HG03460 (cell line): ENCODE data around the gene MGAT1.
"Not testable (repeated sequence)": the region's sequence is repeated elsewhere in the genome, so short reads cannot be mapped to it uniquely, and the experiment has no call there.

Experiments used
- ATAC-seq: cut with Tn5 transposase; IDR thresholded peaks from one replicate; pipeline ENCODE4 v1.9.1; 2021; ENCODE audit not compliant: unreplicated experiment

MGAT1 gene

GRCh38 chr5:180802325-180803180, at the start of gene MGAT1:
Gene MGAT1 (minus strand): TSS chr5:180802806. CDS start chr5:180792971, 9,835 bp downstream.
- ATAC-seq, result peak; percentile 35

GRCh38 chr5:180850434-180851078, 48.0 kb upstream of the MGAT1 start:
- ATAC-seq, result no peak

GRCh38 chr5:180849827-180850226, 47.2 kb upstream of the MGAT1 start:
- ATAC-seq, result no peak

DNA sequence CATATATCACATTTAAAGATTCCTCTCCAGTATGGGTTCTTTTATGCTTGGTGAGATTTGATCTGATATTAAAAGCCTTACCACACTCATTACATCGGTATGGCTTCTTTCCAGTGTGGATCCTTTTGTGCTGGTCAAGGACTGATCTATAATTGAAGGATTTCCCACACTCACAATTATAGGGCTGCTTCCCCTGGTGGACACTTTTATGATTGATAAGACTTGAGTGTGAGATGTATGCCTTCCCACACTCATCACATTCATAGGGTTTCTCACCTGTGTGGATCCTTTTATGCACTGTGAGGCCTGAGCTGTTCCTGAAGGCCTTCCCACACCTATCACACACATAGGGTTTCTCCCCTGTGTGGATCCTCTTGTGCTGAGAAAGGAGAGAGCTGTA, 46.3 kb upstream of the MGAT1 start:
- ATAC-seq, result no peak

DNA sequence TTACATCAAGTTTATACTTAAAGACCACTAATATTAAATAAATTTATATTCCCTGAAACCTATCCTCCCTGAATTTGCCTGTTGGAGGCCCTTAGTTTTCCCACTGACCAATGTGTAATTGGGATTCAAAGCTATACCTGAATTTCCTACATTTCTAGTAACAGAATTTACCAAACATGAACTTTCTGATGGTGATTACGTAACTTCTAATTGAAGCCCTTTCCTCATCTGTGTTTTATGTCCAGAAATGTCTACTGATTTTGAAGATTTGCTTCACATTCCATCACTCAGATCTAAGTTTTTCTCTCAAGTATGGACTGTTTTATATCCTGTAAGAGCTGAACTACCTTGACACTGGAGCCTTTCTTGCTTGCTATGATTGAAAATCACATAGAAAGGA, 45.7 kb upstream of the MGAT1 start:
- ATAC-seq, result no peak

DNA sequence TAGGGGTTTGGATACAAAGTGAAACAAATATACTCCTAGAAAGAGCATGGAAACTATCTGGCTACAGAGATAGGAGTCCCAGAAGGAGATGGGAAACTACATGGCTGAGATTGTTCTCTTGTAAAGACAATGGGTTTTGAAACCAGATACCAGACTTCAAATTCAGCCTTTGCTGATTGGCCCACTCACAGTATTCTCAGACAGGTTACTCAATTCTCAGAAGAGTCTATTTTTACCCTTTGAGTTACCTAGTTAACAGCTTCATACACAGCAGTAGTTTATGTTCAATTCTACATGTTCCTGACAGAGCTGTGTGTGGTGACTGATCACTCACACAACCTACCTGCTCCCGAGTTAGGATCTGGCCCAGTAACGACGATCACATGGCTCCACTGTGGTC, 44.4 kb upstream of the MGAT1 start:
- no peak for ATAC-seq

- no peak for ATAC-seq
Measured at GRCh38 chr5:180844858-180845257, 42.3 kb upstream of the MGAT1 start.

DNA sequence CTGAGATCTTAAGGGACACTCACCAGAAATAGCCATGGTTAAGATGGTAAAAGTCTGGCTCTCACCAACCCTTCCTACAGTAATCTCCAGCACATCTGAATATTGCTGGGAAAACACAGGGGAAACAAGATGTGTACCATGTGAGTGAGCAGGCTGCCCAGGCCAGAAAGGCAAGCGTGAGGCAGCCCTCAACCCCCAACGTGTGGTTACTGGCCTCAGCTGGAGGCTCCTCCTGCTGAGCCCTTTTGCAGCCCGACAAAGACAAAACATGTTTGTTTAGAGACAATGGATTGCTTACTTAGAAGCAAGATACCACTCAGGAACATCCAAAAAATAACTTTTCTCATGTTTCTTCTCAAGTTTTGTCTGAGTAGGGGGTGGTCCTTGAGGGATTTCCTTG, 41.8 kb upstream of the MGAT1 start:
- ATAC-seq, result no peak

- no peak for ATAC-seq
Measured at GRCh38 chr5:180839935-180840334, 37.3 kb upstream of the MGAT1 start.

GRCh38 chr5:180839227-180839626, 36.6 kb upstream of the MGAT1 start:
- ATAC-seq, result no peak

DNA sequence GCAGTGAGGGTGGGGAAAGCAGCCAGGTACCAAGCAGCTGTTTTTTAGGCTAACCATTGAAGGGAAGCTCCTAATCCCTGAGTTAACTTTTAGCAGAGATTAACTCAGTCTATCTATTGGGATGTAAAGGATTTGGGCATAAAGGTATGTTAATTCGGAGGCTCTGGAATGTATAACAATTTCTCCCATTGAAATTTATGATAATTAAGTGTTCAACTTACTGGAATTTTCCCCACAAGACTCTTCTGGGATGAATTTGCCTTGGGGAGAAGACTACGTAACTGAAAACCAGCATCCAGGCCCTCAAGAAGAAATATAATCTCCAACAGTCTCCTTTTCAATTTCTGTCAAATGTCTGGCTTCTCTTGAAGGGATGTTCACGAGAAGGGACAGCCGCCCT, 34.9 kb upstream of the MGAT1 start:
- ATAC-seq, result no peak

- ATAC-seq, result peak; percentile 48
Measured at GRCh38 chr5:180832638-180833068, 30.0 kb upstream of the MGAT1 start.

- ATAC-seq, result peak; percentile 68
Measured at GRCh38 chr5:180831139-180832093, 28.8 kb upstream of the MGAT1 start.

- peak; percentile 40 for ATAC-seq
Measured at GRCh38 chr5:180830253-180831138, 27.9 kb upstream of the MGAT1 start.

GRCh38 chr5:180829726-180830125, 27.1 kb upstream of the MGAT1 start:
- no peak for ATAC-seq

- not testable (repeated sequence) for ATAC-seq
Measured at GRCh38 chr5:180828756-180829531, 26.3 kb upstream of the MGAT1 start.

- ATAC-seq, result not testable (repeated sequence)
Measured at GRCh38 chr5:180827374-180827773, 24.8 kb upstream of the MGAT1 start.

DNA sequence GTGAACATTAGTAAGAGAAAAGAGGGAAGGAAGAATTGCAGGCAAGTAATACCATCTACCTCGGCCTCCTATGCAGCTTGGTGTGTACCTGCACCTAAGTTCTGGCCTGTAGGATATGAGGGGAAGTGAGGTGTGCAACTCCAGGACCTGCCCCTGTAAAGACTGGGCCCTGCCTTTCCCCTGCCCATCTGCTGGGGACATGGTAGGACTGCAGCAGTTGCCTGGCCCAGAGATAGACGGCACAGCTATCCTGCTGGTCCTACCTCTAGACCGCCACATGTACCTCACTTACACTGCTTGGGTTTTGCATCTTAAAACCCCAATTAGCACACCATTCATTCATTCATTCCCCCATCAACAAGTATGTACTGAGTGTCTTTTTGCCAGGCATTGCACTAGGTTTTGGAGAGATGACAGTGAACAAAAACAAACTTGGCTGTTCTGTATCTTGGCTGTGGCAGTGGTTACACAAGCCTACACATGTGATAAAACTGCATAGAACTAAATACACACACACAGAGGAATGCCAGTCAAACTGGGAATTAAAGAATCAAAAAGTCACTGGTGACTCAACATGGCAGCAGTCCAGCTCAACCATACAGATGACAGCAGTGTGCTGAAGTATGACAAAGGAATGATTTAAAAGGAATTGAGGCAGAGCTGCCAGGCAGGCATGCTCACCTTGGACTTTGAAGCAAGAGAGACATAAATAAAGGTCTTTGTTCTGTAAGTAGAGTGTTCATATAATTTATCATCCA, 23.3 kb upstream of the MGAT1 start:
- ATAC-seq, result no peak
